HFF-Myc (cell line): ENCODE measurements around the gene AGXT2.
A peak's percentile ranks its signal among the peaks of the same experiment; 100 is the strongest.

Source experiments
- DNase-seq: peaks from one replicate; pipeline ENCODE4 v3.0.0-alpha.2; 2011; ENCODE audit warnings: low read depth; ENCODE audit errors: extremely low read depth
- H3K4me3 ChIP-seq: replicated peaks from 2 replicates; pipeline ENCODE4 v1.5.1; 2011; ENCODE audit warnings: low read depth, mild to moderate bottlenecking, control low read depth, low read length
- CTCF ChIP-seq: IDR thresholded peaks from 2 replicates; pipeline ENCODE4 v1.5.1; 2012; ENCODE audit warnings: mild to moderate bottlenecking, low read depth, low read length, control low read depth; ENCODE audit errors: missing control alignments

AGXT2 gene

GRCh38 chr5:35003018-35003957, 44.5 kb downstream of the AGXT2 start:
- peak; percentile 31 for DNase-seq
- no peak overlapping the region for H3K4me3 ChIP-seq
- TF ChIP-seq CTCF = peak; percentile 95

GRCh38 chr5:35002459-35002858, 45.3 kb downstream of the AGXT2 start:
- TF ChIP-seq CTCF = no peak
- DNase-seq = no peak
- H3K4me3 ChIP-seq = no peak overlapping the region

- TF ChIP-seq CTCF = no peak
These were observed 45.9 kb downstream of the AGXT2 start for GRCh38 chr5:35001842-35002241.

GRCh38 chr5:34998058-34998789, 49.5 kb downstream of the AGXT2 start:
- TF ChIP-seq CTCF = no peak
- no peak overlapping the region for H3K4me3 ChIP-seq
- DNase-seq = peak; percentile 79

More at GRCh38 chr5:35001842-35002241, 45.9 kb downstream of the AGXT2 start:
- no peak overlapping the region for H3K4me3 ChIP-seq
- no peak for DNase-seq

GRCh38 chr5:34996261-34996660, 51.5 kb downstream of the AGXT2 start:
- TF ChIP-seq CTCF = no peak
- no peak overlapping the region for H3K4me3 ChIP-seq
- DNase-seq = no peak

- H3K4me3 ChIP-seq = no peak overlapping the region
- DNase-seq = no peak
- no peak for TF ChIP-seq CTCF
These were observed 53.8 kb downstream of the AGXT2 start for GRCh38 chr5:34993951-34994350.
